Activated naive CD8-positive, alpha-beta T cell treated with anti-CD3 and anti-CD28 coated beads, Interleukin-2, amount 10 ng/mL, durations not matched to agents 7 days and 5 days (primary cell): ENCODE data around the gene CHAT. TPM values are rescaled to one million over a fixed set of nuclear protein-coding genes. Genes with fewer than 3 reads are reported as not detected.

Experiments
- ATAC-seq: fragments of 150-1000 bp; cut with Tn5 transposase; one replicate; pipeline ENCODE4 v1.10.0; 2021; ENCODE audit warnings: low read depth, moderate library complexity
- POLR2A ChIA-PET: fragments of 350-600 bp; sonication (Branson Sonifier 250); formaldehyde crosslinking; loops from one replicate; lab custom pipeline; 2021; ENCODE audit warnings: antibody characterized with exemption; lab: Charles Lee
- DNase-seq: peaks from one replicate; pipeline ENCODE4 v3.0.0; 2021
- H3K27ac Mint-ChIP-seq: one replicate; pipeline ENCODE4 v1.8.0; 2022; ENCODE audit warnings: mild to moderate bottlenecking, mixed read lengths
- H3K27me3 Mint-ChIP-seq: one replicate; pipeline ENCODE4 v1.8.0; 2022; ENCODE audit warnings: mild to moderate bottlenecking, moderate library complexity, mixed read lengths
- H3K36me3 Mint-ChIP-seq: one replicate; pipeline ENCODE4 v1.8.0; 2021; ENCODE audit warnings: mild to moderate bottlenecking, mixed read lengths
- H3K4me1 Mint-ChIP-seq: one replicate; pipeline ENCODE4 v1.8.0; 2021; ENCODE audit warnings: mixed read lengths
- H3K4me3 Mint-ChIP-seq: one replicate; pipeline ENCODE4 v1.8.0; 2022; ENCODE audit warnings: mild to moderate bottlenecking, moderate library complexity, mixed read lengths
- H3K9me3 Mint-ChIP-seq: one replicate; pipeline ENCODE4 v1.8.0; 2021; ENCODE audit warnings: mixed read lengths
- total RNA-seq, 2 experiments: library from RNA; stranded (reverse); gene quantifications; one replicate each; pipeline ENCODE4 v1.2.3, GENCODE V29; 2021

Gene CHAT
- total RNA-seq, 2 experiments from 2014 or later = not detected

- POLR2A ChIA-PET = interaction anchor here (0.5 kb wide), 1 partner anchor 189 kb away, joined by 3 read pairs; no protein-coding TSS in a partner anchor
- no peak overlapping the region for H3K4me3 Mint-ChIP-seq
- peaks cover 5% of the 10 kb centered on the region for H3K9me3 Mint-ChIP-seq
- H3K27me3 Mint-ChIP-seq = peaks cover 21% of the 10 kb centered on the region
- DNase-seq (peak; percentile 59), ATAC-seq (peak; percentile 61)
- no peak overlapping the region for H3K27ac Mint-ChIP-seq
- no peaks in the 10 kb centered on the region for H3K36me3 Mint-ChIP-seq
- H3K4me1 Mint-ChIP-seq = peaks cover 3% of the 10 kb centered on the region
Observed at GRCh38 chr10:49592726-49593563, 20.9 kb upstream of the CHAT start.

GRCh38 chr10:49593564-49593875, 20.3 kb upstream of the CHAT start:
- H3K27ac Mint-ChIP-seq = no peak overlapping the region
- H3K27me3 Mint-ChIP-seq = peaks cover 21% of the 10 kb centered on the region
- no peak for DNase-seq
- H3K4me1 Mint-ChIP-seq = peaks cover 3% of the 10 kb centered on the region
- no peak overlapping the region for H3K4me3 Mint-ChIP-seq
- POLR2A ChIA-PET = interaction anchor here (0.5 kb wide), 1 partner anchor 189 kb away, joined by 3 read pairs; no protein-coding TSS in a partner anchor
- H3K9me3 Mint-ChIP-seq = peaks cover 2% of the 10 kb centered on the region
- no peak for ATAC-seq
- H3K36me3 Mint-ChIP-seq = no peaks in the 10 kb centered on the region

- Mint-ChIP-seq H3K4me1 (peaks cover 3% of the 10 kb centered on the region), H3K27ac (no peak overlapping the region), H3K27me3 (peaks cover 21% of the 10 kb centered on the region), H3K4me3 (no peak overlapping the region), H3K9me3 (peaks cover 2% of the 10 kb centered on the region), H3K36me3 (no peaks in the 10 kb centered on the region)
- no peak for DNase-seq
- POLR2A ChIA-PET = no interaction called here
- ATAC-seq = no peak
Observed at GRCh38 chr10:49593998-49594397, 19.8 kb upstream of the CHAT start.

- peaks cover 21% of the 10 kb centered on the region for H3K27me3 Mint-ChIP-seq
- DNase-seq (no peak), ATAC-seq (no peak)
- no peak overlapping the region for H3K27ac Mint-ChIP-seq
- no peaks in the 10 kb centered on the region for H3K36me3 Mint-ChIP-seq
- no peak overlapping the region for H3K4me3 Mint-ChIP-seq
- H3K4me1 Mint-ChIP-seq = peaks cover 3% of the 10 kb centered on the region
- H3K9me3 Mint-ChIP-seq = no peaks in the 10 kb centered on the region
- POLR2A ChIA-PET = no interaction called here
Observed at GRCh38 chr10:49594594-49594993, 19.2 kb upstream of the CHAT start.

GRCh38 chr10:49595003-49595712, 18.7 kb upstream of the CHAT start:
- POLR2A ChIA-PET = no interaction called here
- Mint-ChIP-seq H3K9me3 (no peaks in the 10 kb centered on the region), H3K27ac (no peak overlapping the region), H3K36me3 (no peaks in the 10 kb centered on the region), H3K4me3 (no peak overlapping the region), H3K4me1 (peaks cover 3% of the 10 kb centered on the region), H3K27me3 (peaks cover 21% of the 10 kb centered on the region)
- DNase-seq (no peak), ATAC-seq (no peak)

- DNase-seq (no peak), ATAC-seq (no peak)
- Mint-ChIP-seq H3K4me3 (no peak overlapping the region), H3K9me3 (no peaks in the 10 kb centered on the region), H3K27me3 (peaks cover 21% of the 10 kb centered on the region), H3K4me1 (peaks cover 3% of the 10 kb centered on the region), H3K27ac (no peak overlapping the region), H3K36me3 (no peaks in the 10 kb centered on the region)
- POLR2A ChIA-PET = no interaction called here
Observed at GRCh38 chr10:49595713-49596492, 17.9 kb upstream of the CHAT start.

- ATAC-seq (no peak), DNase-seq (no peak)
- Mint-ChIP-seq H3K27me3 (peaks cover 20% of the 10 kb centered on the region), H3K4me3 (no peak overlapping the region), H3K9me3 (no peaks in the 10 kb centered on the region), H3K27ac (no peak overlapping the region), H3K4me1 (peaks cover 3% of the 10 kb centered on the region), H3K36me3 (no peaks in the 10 kb centered on the region)
- POLR2A ChIA-PET = no interaction called here
Observed at GRCh38 chr10:49596493-49596809, 17.4 kb upstream of the CHAT start.

- ATAC-seq (no peak), DNase-seq (no peak)
- no peak overlapping the region for H3K4me3 Mint-ChIP-seq
- peaks cover 16% of the 10 kb centered on the region for H3K27me3 Mint-ChIP-seq
- no peaks in the 10 kb centered on the region for H3K9me3 Mint-ChIP-seq
- H3K4me1 Mint-ChIP-seq = peaks cover 3% of the 10 kb centered on the region
- H3K27ac Mint-ChIP-seq = no peak overlapping the region
- POLR2A ChIA-PET = no interaction called here
- H3K36me3 Mint-ChIP-seq = no peaks in the 10 kb centered on the region
Observed at GRCh38 chr10:49596836-49597235, 17.0 kb upstream of the CHAT start.

- H3K27me3 Mint-ChIP-seq = peaks cover 15% of the 10 kb centered on the region
- H3K4me3 Mint-ChIP-seq = no peak overlapping the region
- POLR2A ChIA-PET = no interaction called here
- peaks cover 3% of the 10 kb centered on the region for H3K4me1 Mint-ChIP-seq
- DNase-seq = no peak
- no peaks in the 10 kb centered on the region for H3K9me3 Mint-ChIP-seq
- no peak overlapping the region for H3K27ac Mint-ChIP-seq
- no peak for ATAC-seq
- H3K36me3 Mint-ChIP-seq = no peaks in the 10 kb centered on the region
Observed at GRCh38 chr10:49597426-49598163, 16.2 kb upstream of the CHAT start.

- POLR2A ChIA-PET = no interaction called here
- no peaks in the 10 kb centered on the region for H3K4me1 Mint-ChIP-seq
- DNase-seq (no peak), ATAC-seq (no peak)
- H3K4me3 Mint-ChIP-seq = no peak overlapping the region
- H3K27ac Mint-ChIP-seq = no peak overlapping the region
- no peaks in the 10 kb centered on the region for H3K36me3 Mint-ChIP-seq
- H3K9me3 Mint-ChIP-seq = no peaks in the 10 kb centered on the region
- H3K27me3 Mint-ChIP-seq = peaks cover 17% of the 10 kb centered on the region
Observed at GRCh38 chr10:49598164-49598856, 15.5 kb upstream of the CHAT start.

GRCh38 chr10:49598986-49599385, 14.9 kb upstream of the CHAT start:
- DNase-seq = no peak

GRCh38 chr10:49599546-49599945, 14.3 kb upstream of the CHAT start:
- Mint-ChIP-seq H3K4me3 (no peak overlapping the region), H3K36me3 (no peaks in the 10 kb centered on the region), H3K27ac (no peak overlapping the region), H3K4me1 (no peaks in the 10 kb centered on the region), H3K9me3 (no peaks in the 10 kb centered on the region), H3K27me3 (peaks cover 19% of the 10 kb centered on the region)
- POLR2A ChIA-PET = no interaction called here
- ATAC-seq (no peak), DNase-seq (no peak)

More at GRCh38 chr10:49598986-49599385, 14.9 kb upstream of the CHAT start:
- POLR2A ChIA-PET = no interaction called here
- no peaks in the 10 kb centered on the region for H3K9me3 Mint-ChIP-seq
- no peak for ATAC-seq
- no peaks in the 10 kb centered on the region for H3K4me1 Mint-ChIP-seq
- H3K27ac Mint-ChIP-seq = no peak overlapping the region
- H3K27me3 Mint-ChIP-seq = peaks cover 23% of the 10 kb centered on the region
- no peaks in the 10 kb centered on the region for H3K36me3 Mint-ChIP-seq
- no peak overlapping the region for H3K4me3 Mint-ChIP-seq
